OCI-M2 (cell line): ENCODE measurements around the gene BTBD7.

Experiments used
- DNase-seq: peaks from one replicate; lab custom pipeline; 2025; ENCODE audit not compliant: unreplicated experiment; lab: John Stamatoyannopoulos, UW

BTBD7 gene

GRCh38 chr14:93329965-93330608 lies 2.7 kb downstream of the BTBD7 start:
- no peak for DNase-seq

GRCh38 chr14:93328546-93328945 lies 4.3 kb downstream of the BTBD7 start:
- DNase-seq, result no peak

- DNase-seq, result no peak
Observed at GRCh38 chr14:93326196-93326595, 6.6 kb downstream of the BTBD7 start.

- DNase-seq, result no peak
Observed at GRCh38 chr14:93323600-93324174, 9.1 kb downstream of the BTBD7 start.

- DNase-seq, result no peak
Observed at GRCh38 chr14:93322929-93323599, 9.8 kb downstream of the BTBD7 start.

- DNase-seq, result no peak
Observed at GRCh38 chr14:93320489-93320888, 12.3 kb downstream of the BTBD7 start.

- no peak for DNase-seq
Observed at GRCh38 chr14:93319958-93320357, 12.9 kb downstream of the BTBD7 start.

GRCh38 chr14:93319494-93319893 lies 13.3 kb downstream of the BTBD7 start:
- no peak for DNase-seq

GRCh38 chr14:93318927-93319326 lies 13.9 kb downstream of the BTBD7 start:
- no peak for DNase-seq

GRCh38 chr14:93317875-93318807 lies 14.7 kb downstream of the BTBD7 start:
- no peak for DNase-seq

GRCh38 chr14:93317210-93317874 lies 15.5 kb downstream of the BTBD7 start:
- no peak for DNase-seq

- DNase-seq, result no peak
Observed at GRCh38 chr14:93316716-93317115, 16.1 kb downstream of the BTBD7 start.

GRCh38 chr14:93315575-93315974 lies 17.3 kb downstream of the BTBD7 start:
- DNase-seq, result no peak

- DNase-seq, result no peak
Observed at GRCh38 chr14:93311082-93311481, 21.8 kb downstream of the BTBD7 start.

- DNase-seq, result no peak
Observed at GRCh38 chr14:93309427-93309966, 23.3 kb downstream of the BTBD7 start.

- no peak for DNase-seq
Observed at GRCh38 chr14:93308686-93309345, 24.0 kb downstream of the BTBD7 start.

GRCh38 chr14:93306812-93307211 lies 26.0 kb downstream of the BTBD7 start:
- no peak for DNase-seq

GRCh38 chr14:93305725-93306418 lies 27.0 kb downstream of the BTBD7 start:
- DNase-seq, result no peak

GRCh38 chr14:93304771-93305170 lies 28.1 kb downstream of the BTBD7 start:
- DNase-seq, result no peak
